NT2/D1 (cell line): Measurements from ENCODE around the gene PPTC7.
"Not testable (repeated sequence)": the region's sequence is repeated elsewhere in the genome, so short reads cannot be mapped to it uniquely, and the experiment has no call there.

ENCODE experiments used
- DNase-seq: peaks from one replicate; pipeline ENCODE4 v3.0.0-alpha.2; 2011; ENCODE audit warnings: low read depth, low spot score
- H3K27me3 ChIP-seq: 2 replicates; pipeline ENCODE4 v1.6.0; 2011; ENCODE audit warnings: mild to moderate bottlenecking; ENCODE audit not compliant: insufficient read length, insufficient read depth
- H3K36me3 ChIP-seq: 2 replicates; pipeline ENCODE4 v1.6.1; 2011; ENCODE audit warnings: mild to moderate bottlenecking, low read length, mixed read lengths; ENCODE audit not compliant: insufficient read depth, insufficient read length
- H3K4me1 ChIP-seq: 2 replicates; pipeline ENCODE4 v1.5.1; 2011; ENCODE audit not compliant: insufficient read depth, insufficient read length
- H3K4me3 ChIP-seq: 2 replicates; pipeline ENCODE4 v1.5.1; 2011; ENCODE audit warnings: low read depth; ENCODE audit not compliant: insufficient read length
- H3K9ac ChIP-seq: 2 replicates; pipeline ENCODE4 v1.6.0; 2011; ENCODE audit warnings: low read depth; ENCODE audit not compliant: insufficient read length
- H3K9me3 ChIP-seq: 2 replicates; pipeline ENCODE4 v1.5.1; 2011; ENCODE audit warnings: mild to moderate bottlenecking, low read length; ENCODE audit not compliant: insufficient read depth
- SUZ12 ChIP-seq: IDR thresholded peaks from 2 replicates; pipeline ENCODE4 v1.6.1; 2011; ENCODE audit not compliant: insufficient read length, insufficient read depth; ENCODE audit errors: extremely low read depth
- YY1 ChIP-seq: IDR thresholded peaks from 2 replicates; pipeline ENCODE4 v1.6.1; 2011; ENCODE audit not compliant: insufficient read length, insufficient read depth
- ZNF274 ChIP-seq: IDR thresholded peaks from 2 replicates; pipeline ENCODE4 v1.6.1; 2011; ENCODE audit warnings: mild to moderate bottlenecking, low read depth, low read length

Gene PPTC7

DNA sequence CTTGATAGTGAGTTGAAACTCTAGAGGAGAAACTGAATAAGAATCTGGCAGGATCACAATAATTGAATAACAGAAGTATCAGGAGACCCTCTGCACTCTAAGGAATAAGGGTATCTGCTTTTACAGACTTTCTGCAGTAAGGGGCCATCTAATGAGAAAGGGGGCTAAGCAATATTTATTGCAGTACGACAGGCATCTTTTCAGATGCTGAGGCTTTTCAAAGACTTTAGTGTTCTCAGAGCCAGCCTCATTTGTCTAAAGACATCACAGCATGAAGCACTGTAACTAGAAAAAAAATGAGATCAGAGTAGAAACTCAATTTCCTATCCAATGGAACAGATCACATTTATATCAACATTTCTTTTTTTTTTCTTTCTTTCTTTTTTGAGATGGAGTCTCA, 22.2 kb downstream of the PPTC7 start:
- Histone ChIP-seq H3K4me1 (no peaks in the 10 kb centered on the region), H3K36me3 (no peaks in the 10 kb centered on the region), H3K27me3 (no peaks in the 10 kb centered on the region), H3K9me3 (no peaks in the 10 kb centered on the region), H3K9ac (no peak overlapping the region), H3K4me3 (no peak overlapping the region)
- DNase-seq, result no peak
- TF ChIP-seq SUZ12 (no peak), ZNF274 (no peak), YY1 (no peak)

DNA sequence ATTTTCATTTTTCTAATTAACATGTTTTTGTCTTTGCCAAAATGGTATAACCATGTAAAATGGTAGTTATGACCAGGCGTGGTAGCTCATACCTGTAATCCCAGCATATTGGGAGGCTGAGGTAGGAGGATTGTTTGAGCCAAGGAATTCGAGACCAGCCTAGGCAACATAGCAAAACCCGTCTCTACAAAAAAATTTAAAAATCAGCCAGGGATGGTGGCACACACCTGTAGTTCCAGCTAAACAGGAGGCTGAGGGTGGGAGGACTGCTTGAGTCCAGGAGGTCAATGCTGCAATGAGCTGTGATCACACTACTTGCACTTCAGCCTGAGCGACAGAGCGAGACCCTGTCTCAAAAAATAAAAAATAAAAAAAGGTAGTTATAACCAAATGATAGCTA, 23.1 kb downstream of the PPTC7 start:
- Histone ChIP-seq H3K36me3 (no peaks in the 10 kb centered on the region), H3K4me3 (no peak overlapping the region), H3K27me3 (no peaks in the 10 kb centered on the region), H3K9me3 (no peaks in the 10 kb centered on the region), H3K9ac (no peak overlapping the region), H3K4me1 (no peaks in the 10 kb centered on the region)
- DNase-seq, result no peak
- no peak for TF ChIP-seq ZNF274
- no peak for TF ChIP-seq SUZ12
- TF ChIP-seq YY1, result no peak

DNA sequence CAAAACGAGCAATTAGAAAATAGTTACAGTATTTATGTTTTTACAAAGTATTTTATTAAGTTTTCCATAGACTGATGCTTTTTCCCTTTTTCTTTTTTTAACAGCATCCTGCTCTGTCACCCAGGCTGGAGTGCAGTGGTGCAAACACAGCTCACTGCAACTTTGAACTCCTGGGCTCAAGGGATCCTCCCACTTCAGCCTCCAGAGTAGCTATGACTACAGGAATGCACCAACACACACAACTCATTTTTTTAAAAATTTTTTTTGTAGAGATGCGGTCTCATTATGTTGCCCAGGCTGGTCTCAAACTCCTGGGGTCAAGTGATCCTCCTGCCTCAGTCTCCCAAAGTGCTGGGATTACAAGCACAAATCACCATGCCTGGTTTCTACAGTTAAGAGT, 24.2 kb downstream of the PPTC7 start:
- not testable (repeated sequence) for H3K27me3 ChIP-seq, H3K4me3 ChIP-seq, DNase-seq, H3K4me1 ChIP-seq, H3K9ac ChIP-seq, H3K9me3 ChIP-seq, H3K36me3 ChIP-seq

DNA sequence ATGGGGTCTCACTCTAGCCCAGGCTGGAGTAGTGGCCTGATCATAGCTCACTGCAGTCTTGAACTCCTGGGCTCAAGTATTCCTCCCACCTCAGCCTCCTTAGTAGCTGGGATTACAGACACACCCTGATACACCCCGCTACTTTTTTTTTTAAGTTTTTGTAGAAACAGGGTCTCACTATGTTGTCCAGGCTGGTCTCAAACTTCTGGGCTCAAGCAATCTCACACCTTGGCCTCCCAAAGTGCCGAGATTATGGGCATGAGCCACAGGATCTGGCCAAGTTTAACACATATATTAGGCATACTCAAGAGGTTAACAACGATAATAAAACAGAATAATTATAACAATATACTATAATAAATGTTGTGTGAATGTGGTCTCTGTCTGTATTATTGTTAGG, 25.8 kb downstream of the PPTC7 start:
- Histone ChIP-seq H3K27me3 (no peaks in the 10 kb centered on the region), H3K9ac (no peak overlapping the region), H3K4me3 (no peak overlapping the region), H3K4me1 (no peaks in the 10 kb centered on the region), H3K9me3 (no peaks in the 10 kb centered on the region), H3K36me3 (no peaks in the 10 kb centered on the region)
- no peak for TF ChIP-seq SUZ12
- TF ChIP-seq ZNF274, result no peak
- TF ChIP-seq YY1, result no peak
- DNase-seq, result no peak

DNA sequence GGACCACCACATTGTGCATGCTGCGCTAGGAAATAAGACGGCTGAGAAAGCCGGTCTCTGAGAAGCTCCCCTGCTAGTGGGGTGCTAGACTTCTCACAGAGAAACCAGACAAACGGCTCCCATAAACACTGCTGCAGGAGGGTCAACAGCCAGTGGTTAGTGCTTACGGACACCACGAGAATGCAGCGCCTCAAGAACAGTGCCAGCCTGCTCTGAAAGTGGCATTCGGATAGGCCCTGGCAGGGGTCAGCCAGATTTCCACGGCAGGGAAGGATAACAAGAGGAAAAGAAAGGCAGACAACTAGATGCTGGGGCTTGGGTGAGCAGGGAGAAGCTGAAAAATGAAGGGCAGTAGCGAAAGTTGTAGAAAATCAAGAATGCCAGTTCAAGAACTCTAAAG, 26.4 kb downstream of the PPTC7 start:
- H3K27me3 ChIP-seq, result no peaks in the 10 kb centered on the region
- no peak overlapping the region for H3K9ac ChIP-seq
- H3K4me1 ChIP-seq, result no peaks in the 10 kb centered on the region
- no peak for TF ChIP-seq YY1
- TF ChIP-seq ZNF274, result no peak
- TF ChIP-seq SUZ12, result no peak
- peaks cover 1% of the 10 kb centered on the region for H3K36me3 ChIP-seq
- H3K9me3 ChIP-seq, result no peaks in the 10 kb centered on the region
- DNase-seq, result no peak
- no peak overlapping the region for H3K4me3 ChIP-seq

DNA sequence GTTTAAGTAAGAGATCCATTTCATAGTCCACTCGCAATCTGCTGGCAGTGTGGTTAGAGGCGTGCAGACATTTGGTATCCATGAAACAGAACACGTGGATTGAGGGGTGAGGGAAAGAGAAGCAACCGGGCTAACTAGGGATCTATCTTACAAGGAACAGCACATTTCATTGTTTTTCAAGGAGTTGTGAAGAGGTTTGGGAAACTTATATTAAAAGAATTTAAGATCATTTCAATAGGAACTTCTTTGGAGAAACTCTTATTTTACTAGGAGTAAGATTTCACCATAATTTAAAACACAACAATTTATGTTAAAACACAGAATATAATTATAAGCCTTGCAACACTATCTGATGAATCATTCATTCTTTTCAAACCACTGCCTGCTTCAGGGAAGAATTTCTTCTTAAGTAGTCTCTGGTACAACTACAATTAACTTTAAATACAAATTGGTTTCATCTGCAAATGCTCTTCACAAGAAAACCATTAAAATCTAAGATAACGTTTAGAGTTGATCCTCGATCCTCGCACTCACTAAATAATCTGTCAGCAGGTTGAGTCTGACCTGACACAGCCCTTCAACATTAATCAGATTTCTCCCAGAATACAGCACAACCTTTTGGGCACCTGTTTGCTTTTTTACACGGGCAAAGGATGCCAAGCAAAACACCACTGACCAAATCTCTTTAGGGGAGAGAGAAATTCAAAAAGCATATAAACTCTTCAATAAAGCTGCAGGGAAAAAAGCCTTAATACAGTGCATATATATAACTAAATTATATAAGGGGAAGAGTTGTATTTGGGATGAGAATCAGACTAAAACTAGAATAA, 27.3 kb downstream of the PPTC7 start:
- TF ChIP-seq ZNF274 (no peak), YY1 (no peak), SUZ12 (no peak)
- no peaks in the 10 kb centered on the region for H3K9me3 ChIP-seq
- H3K4me1 ChIP-seq, result no peaks in the 10 kb centered on the region
- no peaks in the 10 kb centered on the region for H3K27me3 ChIP-seq
- no peak overlapping the region for H3K9ac ChIP-seq
- H3K36me3 ChIP-seq, result peaks cover 4% of the 10 kb centered on the region
- H3K4me3 ChIP-seq, result no peak overlapping the region
- no peak for DNase-seq

DNA sequence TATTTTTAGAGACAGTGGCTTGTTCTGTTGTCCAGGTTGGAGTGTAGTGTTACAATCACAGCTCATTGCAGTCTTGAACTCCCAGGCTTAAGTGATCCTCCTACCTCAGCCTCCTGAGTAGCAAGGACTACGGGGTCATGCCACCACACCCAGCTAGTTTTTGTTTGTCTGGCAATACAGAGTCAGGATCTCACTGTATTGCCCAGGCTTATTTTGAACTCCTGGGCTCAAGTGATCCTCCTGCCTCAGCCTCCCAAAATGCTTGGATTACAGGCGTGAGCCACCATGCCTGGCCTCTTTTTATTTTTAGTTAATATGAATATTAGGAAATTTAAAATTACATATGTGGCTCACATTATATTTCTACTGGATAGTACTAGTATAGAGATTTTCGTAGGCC, 28.9 kb downstream of the PPTC7 start:
- no peaks in the 10 kb centered on the region for H3K9me3 ChIP-seq
- TF ChIP-seq YY1, result no peak
- TF ChIP-seq ZNF274, result no peak
- no peak for TF ChIP-seq SUZ12
- H3K9ac ChIP-seq, result no peak overlapping the region
- no peaks in the 10 kb centered on the region for H3K27me3 ChIP-seq
- H3K36me3 ChIP-seq, result peaks cover 8% of the 10 kb centered on the region
- no peaks in the 10 kb centered on the region for H3K4me1 ChIP-seq
- H3K4me3 ChIP-seq, result no peak overlapping the region
- DNase-seq, result no peak

DNA sequence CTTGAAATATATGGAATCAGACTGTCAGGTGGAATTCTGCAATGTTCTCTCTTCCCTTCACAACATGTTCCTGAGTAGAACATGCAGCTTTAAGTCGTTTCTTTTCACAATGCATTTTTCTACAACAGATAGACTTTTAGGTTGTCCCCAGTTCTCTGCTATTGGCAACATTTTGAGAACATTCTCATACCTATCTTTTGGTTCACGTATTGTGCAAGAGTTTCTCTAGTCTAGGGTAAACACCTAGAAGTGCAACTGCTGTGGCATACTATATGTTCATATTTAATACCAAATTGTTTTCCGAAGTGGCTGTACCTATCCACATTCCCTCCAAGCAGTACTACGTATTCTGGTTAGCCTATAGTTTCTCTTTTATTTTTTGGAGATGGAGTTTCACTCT, 32.1 kb downstream of the PPTC7 start:
- Histone ChIP-seq H3K36me3 (peaks cover 14% of the 10 kb centered on the region), H3K4me1 (no peaks in the 10 kb centered on the region), H3K4me3 (no peak overlapping the region), H3K9me3 (no peaks in the 10 kb centered on the region), H3K9ac (no peak overlapping the region), H3K27me3 (no peaks in the 10 kb centered on the region)
- no peak for TF ChIP-seq YY1
- no peak for TF ChIP-seq ZNF274
- TF ChIP-seq SUZ12, result no peak
- no peak for DNase-seq
